ENCODE data around the gene MAOA.

Gene MAOA

DNA sequence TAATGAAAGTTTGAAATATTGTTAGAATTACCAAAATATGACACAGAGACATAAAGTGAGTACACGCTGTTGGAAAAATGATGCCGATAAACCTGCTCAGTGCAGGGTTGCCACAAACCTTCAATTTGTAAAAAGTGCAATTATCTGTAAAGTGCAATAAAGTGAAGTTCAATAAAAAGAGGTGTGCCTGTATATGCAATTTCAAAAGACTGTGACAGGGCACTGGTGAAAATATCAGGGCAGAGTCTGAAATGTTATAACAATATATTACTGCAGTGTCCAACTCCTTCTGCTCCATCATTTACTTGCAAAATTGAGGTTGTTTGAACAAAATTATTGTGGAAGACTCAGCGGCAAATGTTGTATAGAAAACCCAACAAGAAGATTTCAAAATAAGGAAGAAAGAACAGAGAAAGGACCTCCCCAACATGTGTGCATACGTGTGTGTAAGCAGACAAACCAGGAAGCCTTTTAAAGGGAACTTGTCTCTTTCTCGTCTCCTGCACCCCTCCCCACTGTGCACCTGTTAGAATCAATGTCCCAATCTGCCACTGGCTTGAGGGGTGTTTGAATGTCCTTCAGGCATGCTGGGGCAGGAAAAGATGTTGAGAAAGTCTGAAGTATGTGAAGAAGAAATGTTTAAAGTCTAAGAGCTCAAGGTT, 130.0 kb downstream of the MAOA start:
- no peak for DNase-seq (ENCODE audit: low read depth)
